ENCODE measurements around the gene SIRPB1.
"Not testable (repeated sequence)": the region's sequence is repeated elsewhere in the genome, so short reads cannot be mapped to it uniquely, and the experiment has no call there.

GRCh38 chr20:1608678-1609347 is 11.0 kb downstream of the SIRPB1 start:
- not testable (repeated sequence) for TF ChIP-seq CTCF, POLR2A (IDR thresholded peaks at IDR 0.05)

All from uterus (tissue), 2 donors.